NCI-H2107 treated with DMSO at 0.1 percent for 48 hours (cell line): ENCODE data around the gene PNKD.

ENCODE experiments used
- DNase-seq: peaks from one replicate; lab custom pipeline; 2025; ENCODE audit not compliant: unreplicated experiment; lab: John Stamatoyannopoulos, UW

PNKD gene

DNA sequence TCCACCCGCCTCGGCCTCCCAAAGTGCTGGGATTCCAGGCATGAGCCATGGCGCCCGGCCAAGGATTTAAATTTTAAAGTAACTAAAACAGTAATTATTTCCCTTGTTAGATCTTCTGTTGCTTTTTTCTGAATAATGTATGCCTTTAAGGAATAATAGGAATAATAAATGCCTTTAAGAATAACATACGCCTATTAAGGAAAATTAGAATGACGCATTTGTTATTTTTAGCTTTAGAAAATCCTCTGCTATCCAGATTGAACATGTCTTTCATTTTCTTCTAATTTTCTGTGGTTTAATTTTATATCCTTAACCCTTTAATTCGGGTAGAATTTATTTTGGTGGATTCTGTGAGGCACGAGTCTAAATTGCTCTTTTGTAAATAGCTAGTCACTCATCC, 45.1 kb downstream of the PNKD start:
- no peak for DNase-seq

DNA sequence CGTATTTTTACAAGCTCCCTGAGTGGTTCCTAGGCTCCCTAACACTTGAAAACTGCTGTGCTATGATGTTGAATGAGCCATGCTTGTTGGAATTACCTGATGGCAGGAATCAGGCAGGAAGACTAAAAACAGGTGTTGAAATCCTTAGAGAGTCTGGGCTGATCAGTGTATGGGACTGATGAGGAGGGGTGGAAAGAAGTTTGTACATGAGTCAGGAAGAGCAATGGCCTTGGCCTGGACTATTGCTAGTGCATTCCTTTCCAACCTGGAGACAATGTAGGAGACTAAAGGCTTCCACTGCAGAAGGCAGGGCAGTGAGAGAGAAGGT, 46.9 kb downstream of the PNKD start:
- DNase-seq, result no peak

DNA sequence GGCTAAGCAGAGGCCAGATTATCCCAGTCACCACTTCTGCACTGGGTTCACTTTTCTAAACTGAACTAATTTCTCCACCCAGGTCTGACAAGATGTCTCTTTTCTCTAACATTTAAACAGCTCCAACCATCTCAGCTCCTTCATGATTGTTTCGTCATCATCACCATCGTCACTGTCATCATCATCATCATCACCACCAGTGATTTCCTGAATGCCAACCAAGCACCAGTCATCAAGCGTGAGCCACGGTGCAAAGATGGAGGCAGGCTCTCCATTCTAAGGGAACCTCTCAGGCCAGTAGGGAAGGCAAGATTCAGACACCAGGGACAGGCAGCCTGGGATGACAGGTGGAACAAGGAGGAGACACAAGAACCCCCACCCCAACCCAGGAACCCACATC, 47.5 kb downstream of the PNKD start:
- no peak for DNase-seq

DNA sequence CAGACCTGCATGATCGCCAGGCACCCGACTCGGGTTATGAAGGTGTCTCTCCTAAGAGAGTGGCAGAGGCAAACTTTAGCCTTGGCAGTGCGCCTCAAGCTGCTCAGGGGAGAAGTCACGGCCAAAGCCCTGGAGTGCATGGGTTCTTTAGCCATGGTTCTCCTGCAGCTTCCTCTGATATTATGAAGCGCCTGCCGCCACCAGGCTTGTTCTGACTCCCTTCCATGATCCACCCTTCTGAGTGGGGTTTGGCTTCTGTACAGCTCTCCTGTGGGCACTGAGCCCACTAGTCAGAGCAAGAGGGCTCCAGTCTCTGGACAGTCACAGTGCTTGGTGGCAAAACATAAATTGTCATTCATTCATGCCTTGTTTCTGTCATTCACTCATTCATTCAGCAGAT, 47.9 kb downstream of the PNKD start:
- no peak for DNase-seq

DNA sequence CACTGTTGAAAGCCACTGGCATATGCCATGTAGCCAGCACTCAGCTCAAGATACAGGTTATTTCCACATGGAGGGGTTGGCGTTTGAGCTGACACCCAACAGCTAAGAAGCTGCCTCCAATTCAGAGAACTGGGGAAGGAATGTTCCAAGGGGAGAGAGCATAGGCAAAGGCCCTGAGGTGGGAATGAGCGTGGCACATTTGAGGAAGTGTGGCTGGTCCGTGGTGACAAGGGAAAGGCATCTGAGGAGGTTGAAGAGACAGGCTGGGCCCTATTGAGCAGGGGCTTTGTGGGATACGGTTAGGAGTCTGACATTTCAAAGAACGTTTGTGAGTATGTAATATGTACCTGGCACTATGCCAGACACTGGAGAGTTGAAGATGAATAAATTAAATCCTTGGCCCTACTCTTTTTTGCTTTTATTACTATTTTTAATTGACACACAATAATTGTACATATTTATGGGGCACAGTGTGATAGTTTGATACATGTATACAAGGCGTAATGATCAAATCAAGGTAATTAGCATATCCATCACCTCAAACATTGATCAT, 49.6 kb downstream of the PNKD start:
- DNase-seq, result no peak

DNA sequence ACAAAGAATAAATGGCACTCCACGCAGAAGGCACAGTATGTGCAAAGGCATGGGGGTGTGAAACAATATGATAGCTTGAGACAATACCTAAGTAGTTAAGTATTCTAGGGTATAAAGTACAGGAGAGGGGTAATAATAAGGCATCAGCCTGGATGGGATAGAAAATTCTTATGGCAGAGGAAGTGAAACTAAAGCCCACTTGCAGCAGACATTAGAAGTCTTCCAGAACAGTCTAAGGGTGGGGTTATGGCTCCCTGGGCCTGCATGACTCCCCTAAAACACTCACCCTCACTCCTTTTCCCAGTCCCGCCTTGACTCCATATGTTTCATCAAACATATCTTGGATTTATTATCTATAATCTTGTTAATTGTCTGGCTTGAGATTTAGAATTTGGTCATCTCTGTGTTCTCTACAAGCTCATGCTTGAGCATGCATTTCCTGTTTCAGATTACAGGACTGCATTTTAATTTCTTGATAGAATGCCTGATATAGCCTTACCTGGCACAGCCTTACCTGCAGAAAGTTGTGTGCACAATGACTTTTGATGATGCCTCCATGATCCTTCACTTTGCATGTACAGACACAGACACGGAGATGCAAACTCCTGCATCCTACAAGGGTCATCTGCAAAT, 50.5 kb downstream of the PNKD start:
- DNase-seq, result no peak

DNA sequence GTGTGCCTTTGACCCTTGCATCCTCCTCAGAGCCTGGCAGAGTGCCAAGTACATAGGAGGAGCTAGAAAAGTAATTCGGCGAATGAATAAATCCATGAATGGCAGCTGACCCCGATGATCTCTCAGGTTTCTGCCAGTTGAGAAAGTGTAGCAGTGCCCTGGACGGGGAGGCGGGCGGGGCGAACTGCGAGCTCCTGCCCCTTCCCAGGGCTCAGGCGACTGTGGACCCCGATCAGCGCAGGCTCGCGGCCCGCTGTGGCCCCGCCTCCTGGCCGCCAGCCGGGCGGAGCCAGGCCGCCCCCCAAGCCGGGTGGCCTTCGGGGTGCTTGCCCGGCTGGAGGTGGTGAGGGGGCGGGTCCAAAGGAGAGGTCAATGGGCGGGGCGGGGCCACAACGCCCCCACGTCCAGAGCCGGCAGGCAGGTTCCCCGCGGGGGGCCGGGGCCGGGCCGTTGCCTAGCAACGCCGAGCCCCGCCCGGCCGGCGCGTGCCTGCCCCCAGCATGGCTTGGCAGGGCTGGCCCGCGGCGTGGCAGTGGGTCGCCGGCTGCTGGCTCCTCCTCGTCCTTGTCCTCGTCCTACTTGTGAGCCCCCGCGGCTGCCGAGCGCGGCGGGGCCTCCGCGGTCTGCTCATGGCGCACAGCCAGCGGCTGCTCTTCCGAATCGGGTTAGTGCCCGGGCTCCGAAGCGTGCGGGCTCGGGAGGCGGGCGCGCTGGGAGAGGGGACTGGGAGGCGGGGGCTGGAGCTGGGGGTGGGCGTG, 52.6 kb downstream of the PNKD start:
- DNase-seq, result peak; percentile 8

DNA sequence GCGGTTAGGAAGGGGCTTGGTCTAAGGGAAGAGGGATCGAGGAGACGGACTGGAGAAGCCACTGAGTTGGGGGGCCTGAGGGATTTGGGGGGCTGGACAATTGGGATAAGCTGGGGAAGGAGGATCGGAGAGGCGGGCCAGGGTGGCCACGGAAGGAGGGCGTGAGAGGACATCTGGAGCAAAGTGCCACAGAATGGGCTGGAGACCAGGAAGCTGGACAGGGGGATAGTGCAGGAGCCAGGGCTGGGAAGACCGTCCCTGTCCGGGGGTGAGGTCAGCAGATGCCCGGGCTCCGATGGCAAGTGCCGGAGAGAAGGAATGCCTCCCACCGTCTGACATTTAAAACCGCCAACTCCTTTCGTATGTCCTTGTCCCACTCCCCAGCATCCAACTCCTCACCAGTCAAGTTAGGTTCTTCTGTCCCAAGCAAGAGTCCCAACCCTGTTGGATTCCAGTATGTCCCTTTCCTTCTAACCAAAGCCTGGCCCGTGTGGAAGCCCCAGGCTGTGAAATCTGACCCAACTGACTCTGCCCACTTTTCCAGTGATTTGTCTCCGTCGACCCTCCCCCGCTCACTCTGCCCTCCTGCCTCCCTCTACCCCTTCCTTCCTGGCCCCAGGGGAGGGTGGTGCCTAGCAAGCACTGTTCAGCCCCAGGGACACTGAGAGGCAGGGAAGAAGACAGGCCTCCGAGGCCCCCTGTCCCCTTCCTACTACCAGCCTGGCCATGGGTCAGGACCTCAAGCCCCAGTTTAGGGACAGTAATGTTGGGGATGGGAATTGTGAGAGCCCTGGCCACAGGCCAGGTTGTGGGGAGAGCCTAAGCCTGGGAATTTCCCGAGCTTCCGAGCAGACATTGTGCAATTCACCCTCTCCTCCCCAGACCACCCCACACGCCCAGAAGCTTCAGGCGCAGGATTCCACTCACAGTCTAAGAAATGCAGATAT, 53.5 kb downstream of the PNKD start:
- DNase-seq, result peak; percentile 6

DNA sequence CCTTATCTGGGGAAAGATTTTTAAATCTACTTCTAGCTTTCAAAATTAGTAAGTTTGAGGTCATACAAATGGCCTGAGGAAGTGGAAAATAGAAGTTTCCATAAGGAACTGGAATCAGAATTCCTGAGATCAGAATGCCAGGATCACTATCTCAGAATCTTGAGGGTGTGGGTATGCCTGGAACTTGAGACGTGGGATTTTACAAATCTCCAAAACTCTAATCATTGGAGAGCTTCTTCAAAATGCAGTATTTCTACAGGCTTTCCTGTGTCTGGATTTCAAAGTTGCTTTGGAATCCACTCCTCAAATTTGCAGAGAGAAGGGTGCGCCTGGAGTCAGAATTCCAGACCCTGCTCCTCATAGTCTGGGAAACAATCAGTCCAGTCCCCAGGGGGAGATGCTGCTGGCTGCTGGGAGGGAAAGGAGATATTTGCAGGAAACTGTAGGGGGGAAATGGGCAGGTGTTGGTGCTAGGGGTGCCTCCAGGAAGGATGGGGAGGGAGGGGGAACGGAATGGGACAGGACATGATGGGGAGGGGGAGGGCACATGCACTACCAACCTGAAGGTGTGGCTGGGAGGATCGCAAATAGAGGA, 55.3 kb downstream of the PNKD start:
- no peak for DNase-seq

DNA sequence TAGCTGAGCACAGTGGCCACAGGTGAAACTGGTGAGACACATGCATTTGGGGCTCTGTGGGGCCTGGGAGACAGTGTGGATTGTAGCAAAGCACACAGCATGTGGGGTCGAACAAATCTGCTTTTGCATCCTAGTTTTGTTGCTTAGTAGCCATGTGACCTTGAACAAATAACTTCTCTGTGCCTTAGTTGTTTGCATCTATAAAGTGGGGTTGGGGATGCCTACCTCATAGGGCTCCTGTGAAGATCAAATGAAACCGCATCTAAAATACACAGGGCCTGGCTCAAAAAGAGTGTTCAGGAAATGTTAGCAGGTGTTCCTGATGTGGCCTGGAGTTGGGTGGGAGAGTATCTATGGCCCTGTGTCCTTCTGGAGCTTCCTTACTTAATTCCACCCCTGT, 56.0 kb downstream of the PNKD start:
- no peak for DNase-seq

DNA sequence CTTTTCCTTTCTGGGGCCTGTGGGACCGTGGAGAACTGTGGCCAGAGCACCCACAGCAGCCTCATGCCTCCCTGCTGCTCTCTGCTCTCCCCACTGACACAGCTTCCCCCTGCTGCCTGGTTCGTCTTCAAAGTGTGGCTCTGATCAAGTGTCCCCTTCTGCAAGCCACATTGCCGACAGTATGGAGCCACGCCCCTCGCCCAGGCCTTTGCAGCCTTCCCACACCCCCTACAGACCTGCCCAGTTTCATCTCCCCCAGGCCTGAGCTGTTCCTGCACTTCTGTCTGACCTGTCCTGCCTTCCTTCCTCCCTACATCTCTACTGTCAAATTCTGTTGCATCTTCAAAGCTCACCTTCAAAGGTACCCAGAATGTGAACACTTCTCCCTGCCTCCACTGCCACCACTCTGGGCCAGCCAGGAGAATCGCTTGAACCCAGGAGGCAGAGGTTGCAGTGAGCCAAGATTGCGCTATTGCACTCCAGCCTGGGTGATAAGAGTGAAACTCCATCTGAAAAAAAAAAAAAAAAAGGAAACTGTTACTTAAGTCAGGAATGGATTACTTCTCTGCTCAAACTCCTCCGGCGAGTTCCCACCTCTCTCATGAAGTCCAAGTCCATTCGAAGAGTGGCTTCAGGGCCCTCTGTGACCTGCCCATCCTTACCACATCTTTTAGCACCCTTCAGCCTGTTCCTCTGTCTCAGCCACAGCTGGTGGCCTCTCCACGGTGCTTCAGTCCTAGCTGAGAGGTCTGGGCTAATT, 57.3 kb downstream of the PNKD start:
- DNase-seq, result no peak

DNA sequence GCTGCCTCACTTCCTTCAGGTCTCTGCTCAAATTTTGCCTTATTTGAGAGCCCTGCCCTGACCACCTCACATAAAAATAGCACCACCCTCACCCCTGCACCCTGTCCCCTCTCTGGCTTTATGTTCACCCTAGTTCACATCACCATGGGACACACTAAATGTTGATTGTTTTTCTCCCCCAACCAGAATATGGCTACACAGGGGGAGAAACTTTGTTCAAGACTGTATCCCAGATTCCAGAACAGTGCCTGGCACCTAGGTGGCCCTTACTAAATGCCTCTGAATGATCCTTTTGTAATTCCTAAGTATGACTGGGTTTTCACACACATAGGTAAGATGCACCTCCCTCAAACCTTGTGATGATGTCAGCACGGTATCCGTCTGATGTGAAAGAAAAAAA, 58.0 kb downstream of the PNKD start:
- DNase-seq, result no peak

DNA sequence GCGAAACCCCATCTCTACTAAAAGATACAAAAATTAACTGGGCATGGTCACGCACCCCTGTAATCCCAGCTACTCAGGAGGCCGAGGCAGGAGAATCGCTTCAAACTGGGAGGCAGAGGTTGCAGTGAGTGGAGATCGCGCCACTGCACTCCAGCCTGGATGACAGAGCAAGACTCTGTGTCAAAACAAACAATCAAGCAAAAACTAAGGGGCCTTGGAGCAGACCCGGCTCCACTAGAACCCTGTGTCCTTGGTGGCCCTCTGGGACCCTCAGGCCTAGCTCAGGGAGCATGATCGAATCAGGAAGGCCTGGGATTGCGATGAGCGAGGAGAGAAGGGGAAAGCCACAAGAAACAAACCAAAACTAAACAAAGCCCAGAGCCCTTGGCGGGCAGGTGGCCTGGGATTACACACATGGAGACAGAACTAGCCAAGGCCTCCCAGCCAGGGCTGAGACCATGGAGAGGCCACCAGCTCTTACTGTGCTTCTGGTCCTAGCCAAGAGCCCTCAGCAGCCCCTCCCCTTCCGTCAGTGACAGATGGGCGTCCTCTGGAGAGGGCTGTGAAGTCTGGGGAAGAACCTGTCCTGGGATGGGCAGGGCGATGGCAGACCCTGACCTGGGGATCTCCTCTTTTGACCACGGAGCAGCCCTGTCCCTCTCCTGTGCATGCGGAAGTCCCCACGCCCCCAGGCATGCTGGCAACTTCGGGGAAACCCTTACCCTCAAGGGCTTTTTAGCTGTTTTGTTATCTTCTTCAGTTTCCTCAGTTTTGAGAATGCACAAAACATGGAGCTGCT, 58.9 kb downstream of the PNKD start:
- DNase-seq, result no peak

DNA sequence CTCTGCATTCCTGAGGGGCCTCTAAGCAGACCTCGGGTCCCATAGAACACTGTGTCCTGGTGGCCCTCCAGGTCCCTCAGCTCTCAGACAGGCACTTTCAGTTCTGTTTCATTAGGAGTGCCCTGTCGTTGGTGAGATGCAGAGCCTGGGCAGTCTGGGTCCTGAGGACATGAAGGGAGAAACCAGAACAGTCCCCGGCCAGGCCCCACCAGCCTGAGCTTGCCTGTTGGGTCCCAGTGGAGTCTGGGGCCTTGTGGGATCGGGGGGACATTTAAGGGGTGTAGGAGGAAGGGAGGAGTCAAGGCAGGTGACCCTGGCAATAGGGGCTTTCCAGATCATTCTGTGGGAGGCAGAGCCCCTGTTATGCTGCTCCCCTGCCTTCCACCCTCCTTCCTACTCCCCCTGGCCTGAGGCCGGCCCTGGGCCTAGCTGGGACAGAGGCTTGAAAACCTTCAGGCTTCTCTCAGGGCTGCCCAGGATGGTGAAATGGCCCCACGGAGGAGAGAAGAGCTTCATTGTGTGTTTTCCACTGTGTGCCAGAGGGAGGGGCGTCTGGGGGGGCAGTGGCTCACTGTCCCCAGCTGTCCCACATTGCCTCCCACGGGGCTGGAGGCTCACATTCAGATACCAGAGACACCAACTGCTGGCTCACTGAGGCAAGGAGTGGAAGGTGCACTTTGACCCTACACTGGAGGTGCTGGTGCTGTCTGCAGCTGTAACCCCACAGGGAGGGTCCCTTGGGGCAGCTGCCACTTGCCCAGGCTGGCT, 59.7 kb downstream of the PNKD start:
- no peak for DNase-seq

DNA sequence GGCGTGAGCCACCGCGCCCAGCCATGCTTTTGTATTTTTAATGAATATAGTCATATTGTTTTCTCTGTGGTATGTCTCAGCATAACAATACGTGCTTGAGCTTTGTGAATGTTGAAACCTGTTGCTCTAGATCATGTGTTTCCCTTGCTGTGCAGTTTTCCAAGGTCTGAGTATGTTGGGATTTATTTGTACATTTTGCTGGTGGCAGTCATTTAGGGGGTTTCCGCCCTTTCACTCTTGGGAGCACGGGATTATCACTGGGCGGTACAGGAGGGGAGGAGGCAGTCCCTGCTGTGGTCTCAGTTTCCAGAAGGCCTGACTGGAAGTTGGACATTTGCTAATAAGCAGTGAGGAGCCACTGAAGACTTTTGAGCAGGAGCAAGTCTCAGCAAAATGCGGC, 61.4 kb downstream of the PNKD start:
- no peak for DNase-seq

DNA sequence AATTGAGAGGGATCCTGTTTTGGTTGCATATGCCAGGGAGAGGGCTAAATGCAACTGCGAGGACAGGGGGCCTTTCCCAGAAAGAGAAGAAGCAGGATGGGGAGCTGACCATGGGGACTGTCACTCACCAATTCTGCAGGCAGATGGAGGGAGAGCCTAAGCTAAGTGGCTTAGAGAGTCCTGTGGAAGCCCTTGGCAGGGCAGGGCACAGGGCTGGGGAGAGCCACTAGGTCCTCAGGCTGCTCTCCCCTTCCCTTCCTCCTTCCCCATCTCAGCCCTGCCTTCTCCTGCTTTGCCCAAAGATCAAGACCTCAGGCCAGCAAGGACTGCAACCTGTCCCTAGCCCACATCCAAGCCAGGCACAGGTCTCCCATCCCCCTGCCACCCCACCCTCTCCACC, 62.0 kb downstream of the PNKD start:
- no peak for DNase-seq

DNA sequence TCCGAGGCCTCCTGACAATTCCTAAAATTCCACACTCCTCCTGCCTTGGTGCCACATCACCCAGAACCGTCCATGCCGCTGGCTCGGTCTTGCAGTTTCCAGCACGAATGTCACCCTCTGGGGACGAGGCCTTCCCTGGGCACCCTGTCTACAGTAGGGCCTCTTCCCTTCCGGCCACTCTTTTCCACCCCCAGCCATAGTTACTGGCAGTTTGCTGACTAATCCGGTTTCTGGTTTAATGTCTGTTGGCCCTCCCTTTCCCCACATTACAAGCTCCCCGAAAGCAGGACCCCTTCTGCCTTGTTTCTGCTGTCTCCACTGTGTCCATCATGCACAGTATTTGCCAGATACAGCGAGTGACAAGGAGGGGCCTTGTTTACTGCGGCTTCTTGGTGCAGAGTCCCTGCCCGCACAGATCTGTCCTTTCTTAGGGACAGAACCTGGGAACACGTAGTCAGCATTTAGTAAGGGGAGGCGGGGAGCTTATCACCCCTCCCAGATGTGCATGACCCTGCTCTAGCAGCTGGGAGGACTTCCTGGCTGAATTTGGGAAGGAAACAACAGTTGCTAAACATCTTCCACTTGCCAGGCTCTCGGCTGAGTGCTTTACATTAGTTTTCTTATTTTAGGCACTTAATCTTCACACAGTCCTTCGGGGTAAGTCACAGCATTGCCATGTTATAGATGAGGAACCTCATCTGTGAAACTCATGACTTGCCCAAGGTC, 62.8 kb downstream of the PNKD start:
- DNase-seq, result no peak

DNA sequence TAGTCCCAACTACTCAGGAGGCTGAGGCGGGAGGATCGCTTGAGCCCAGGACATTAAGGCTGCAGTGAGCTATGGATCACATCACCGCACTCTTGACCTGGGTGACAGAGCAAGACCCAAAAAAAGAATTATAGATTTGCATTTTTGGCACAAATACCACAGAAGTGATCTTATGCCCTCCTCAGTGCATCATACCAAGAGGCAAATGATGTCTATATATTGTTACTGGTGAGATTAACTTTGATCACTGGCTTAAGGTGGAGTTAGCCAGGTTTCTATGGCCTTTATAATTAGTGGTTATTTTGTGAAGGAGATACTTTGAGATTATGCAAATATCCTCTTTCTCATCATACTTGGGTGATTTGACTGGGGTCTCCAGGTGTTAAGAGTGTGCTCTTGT, 64.2 kb downstream of the PNKD start:
- DNase-seq, result no peak
